ENCODE measurements around the gene IRAK3.
"Not testable (repeated sequence)": the region's sequence is repeated elsewhere in the genome, so short reads cannot be mapped to it uniquely, and the experiment has no call there.

Gene IRAK3

GRCh38 chr12:66269142-66269541, 80.1 kb downstream of the IRAK3 start:
- no peak for DNase-seq

- peak; percentile 17 for DNase-seq
These were observed 80.9 kb downstream of the IRAK3 start for GRCh38 chr12:66269757-66270383.

- DNase-seq, result no peak
These were observed 81.6 kb downstream of the IRAK3 start for GRCh38 chr12:66270613-66271012.

- no peak for DNase-seq
These were observed 83.6 kb downstream of the IRAK3 start for GRCh38 chr12:66272650-66273049.

GRCh38 chr12:66273147-66273546, 84.1 kb downstream of the IRAK3 start:
- DNase-seq, result no peak

GRCh38 chr12:66275040-66275439, 86.0 kb downstream of the IRAK3 start:
- no peak for DNase-seq

- no peak for DNase-seq
These were observed 90.2 kb downstream of the IRAK3 start for GRCh38 chr12:66279123-66279712.

GRCh38 chr12:66280561-66280960, 91.5 kb downstream of the IRAK3 start:
- no peak for DNase-seq

GRCh38 chr12:66282244-66282643, 93.2 kb downstream of the IRAK3 start:
- DNase-seq, result no peak

- no peak for DNase-seq
These were observed 98.3 kb downstream of the IRAK3 start for GRCh38 chr12:66287275-66287674.

GRCh38 chr12:66288121-66288520, 99.1 kb downstream of the IRAK3 start:
- DNase-seq, result no peak

- no peak for DNase-seq
These were observed 100.5 kb downstream of the IRAK3 start for GRCh38 chr12:66289485-66289884.

- no peak for DNase-seq
These were observed 101.7 kb downstream of the IRAK3 start for GRCh38 chr12:66290716-66291200.

GRCh38 chr12:66296176-66296683, 107.2 kb downstream of the IRAK3 start:
- DNase-seq, result no peak

- DNase-seq, result no peak
These were observed 108.1 kb downstream of the IRAK3 start for GRCh38 chr12:66297080-66297479.

GRCh38 chr12:66297923-66298322, 108.9 kb downstream of the IRAK3 start:
- DNase-seq, result no peak

GRCh38 chr12:66301944-66302826, 113.2 kb downstream of the IRAK3 start, which contains the start of gene HELB:
HELB (plus strand) TSS chr12:66302493; CDS start chr12:66302604, 111 bp downstream.
- DNase-seq, result peak; percentile 92

GRCh38 chr12:66302827-66303169, 113.8 kb downstream of the IRAK3 start:
- DNase-seq, result no peak

- not testable (repeated sequence) for DNase-seq
These were observed 114.3 kb downstream of the IRAK3 start for GRCh38 chr12:66303316-66303804.
